ENCODE measurements around the gene BSCL2.
A peak's percentile ranks its signal among the peaks of the same experiment; 100 is the strongest.

Gene BSCL2

GRCh38 chr11:62645671-62645945 is 61.6 kb downstream of the BSCL2 start:
- peak overlapping the region; percentile 91 for H3K4me3 ChIP-seq (ENCODE audit: low read depth, low read length)
- no peak for DNase-seq (ENCODE audit: low read depth, low spot score)
- CTCF ChIA-PET: interaction anchor here (1.0 to 2.7 kb wide), 7 partner anchors 11 to 251 kb away, joined by 3 to 11 read pairs (median 4); partner anchors contain the start of genes C11orf98 and CSKMT
- no peak for TF ChIP-seq CTCF (IDR thresholded peaks at IDR 0.05; ENCODE audit: insufficient read depth, low read length, missing control alignments)
- POLR2A ChIA-PET: interaction anchor here (0.6 to 3.5 kb wide), 6 partner anchors 13 to 195 kb away, joined by 3 to 46 read pairs (median 4); partner anchors contain the start of genes C11orf98, CSKMT, LRRN4CL and TUT1

GRCh38 chr11:62644220-62644619 is 63.0 kb downstream of the BSCL2 start:
- ChIA-PET CTCF (interaction anchor here (1.4 to 2.7 kb wide), 2 partner anchors 9 to 16 kb away, joined by 4 to 11 read pairs; no protein-coding TSS in a partner anchor), POLR2A (interaction anchor here (1.5 to 3.5 kb wide), 3 partner anchors 9 to 23 kb away, joined by 6 to 46 read pairs (median 6); partner anchors contain the start of genes B3GAT3, C11orf98, CSKMT and INTS5)
- no peak for TF ChIP-seq CTCF (IDR thresholded peaks at IDR 0.05; ENCODE audit: insufficient read depth, low read length, missing control alignments)
- H3K4me3 ChIP-seq (ENCODE audit: low read depth, low read length): no peak overlapping the region
- DNase-seq (ENCODE audit: low read depth, low spot score): no peak

Data from AG04449 (cell line).